OCI-LY3 (cell line): ENCODE measurements around the gene ARRDC1.

Experiments used
- H2AFZ ChIP-seq: fragments of 200-600, 300-600 bp; shearing (Covaris generic); 2 replicates; pipeline ENCODE4 v1.6.0; 2014; ENCODE audit warnings: antibody characterized with exemption, low read depth, low read length
- H3K27ac ChIP-seq: fragments of 200-600, 300-600 bp; sonication (generic); 2 replicates; pipeline ENCODE4 v1.5.1; 2014; ENCODE audit warnings: mild to moderate bottlenecking, low read length, moderate library complexity, mixed read lengths
- H3K27me3 ChIP-seq: fragments of 200-600, 300-600 bp; sonication (generic); 2 replicates; pipeline ENCODE4 v1.6.1; 2014; ENCODE audit warnings: low read depth, low read length, mixed read lengths
- H3K36me3 ChIP-seq: fragments of 200-600, 300-600 bp; sonication (generic); replicated peaks from 2 replicates; pipeline ENCODE3; 2014; ENCODE audit warnings: low read depth, low read length, mixed read lengths
- H3K4me1 ChIP-seq: fragments of 300-600, 200-600 bp; sonication (generic); 2 replicates; pipeline ENCODE4 v1.6.1; 2014; ENCODE audit warnings: low read length, mixed read lengths
- H3K4me2 ChIP-seq: fragments of 200-600, 300-600 bp; sonication (generic); 2 replicates; pipeline ENCODE4 v1.6.1; 2014; ENCODE audit warnings: low read length, mixed read lengths
- H3K4me3 ChIP-seq: fragments of 300-600, 200-600 bp; sonication (generic); 2 replicates; pipeline ENCODE4 v1.5.1; 2014; ENCODE audit warnings: antibody characterized with exemption, mild to moderate bottlenecking, low read length, moderate library complexity
- H3K79me2 ChIP-seq: fragments of 300-600, 200-600 bp; shearing (Covaris generic); 2 replicates; pipeline ENCODE4 v1.6.1; 2014; ENCODE audit warnings: mild to moderate bottlenecking, low read length, mixed read lengths
- H3K9ac ChIP-seq: fragments of 300-600, 200-600 bp; shearing (Covaris generic); 2 replicates; pipeline ENCODE4 v1.6.0; 2014; ENCODE audit warnings: mild to moderate bottlenecking, low read length, moderate library complexity
- H3K9me3 ChIP-seq: fragments of 200-600, 300-600 bp; shearing (Covaris generic); 2 replicates; pipeline ENCODE4 v1.6.1; 2014; ENCODE audit warnings: low read length, mixed read lengths; ENCODE audit not compliant: insufficient read depth
- H4K20me1 ChIP-seq: fragments of 200-600, 300-600 bp; sonication (generic); 2 replicates; pipeline ENCODE4 v1.6.1; 2016; ENCODE audit warnings: low read length, mixed read lengths; ENCODE audit not compliant: insufficient read depth
- EZH2phosphoT487 ChIP-seq: fragments of 200-600 bp; shearing (Covaris generic); IDR thresholded peaks from 2 replicates; pipeline ENCODE4 v1.6.1; 2018; ENCODE audit warnings: antibody characterized with exemption, mixed run types, low read depth
- TF ChIP-seq, protein P1 (sequence below): fragments of 200-600, 300-600 bp; sonication (generic); IDR thresholded peaks from 2 replicates; pipeline ENCODE4 v1.5.1; 2014; ENCODE audit warnings: antibody characterized with exemption, low read length, low read depth

The ARRDC1 gene

DNA sequence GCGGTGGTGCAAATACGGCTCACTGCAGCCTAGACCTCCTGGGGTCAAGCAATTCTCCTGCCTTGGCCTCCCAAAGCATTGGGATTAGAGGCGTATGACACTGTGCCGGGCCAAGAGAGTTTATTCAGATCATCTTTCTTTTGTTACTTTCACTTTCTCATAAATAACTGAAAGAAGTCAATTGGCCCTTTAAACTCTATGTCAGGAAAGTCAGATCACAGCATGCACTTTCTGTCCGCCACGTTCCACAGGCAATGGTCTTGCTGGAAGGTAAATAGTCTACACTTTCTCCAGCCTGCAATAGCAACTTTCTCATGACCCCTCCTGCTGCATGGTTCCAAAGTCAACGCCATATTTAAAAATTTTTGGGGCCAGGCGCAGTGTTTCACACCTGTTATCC lies 6.5 kb upstream of the ARRDC1 start:
- H3K27ac ChIP-seq, result no peak overlapping the region
- H3K4me3 ChIP-seq, result no peak overlapping the region
- H3K27me3 ChIP-seq, result no peaks in the 10 kb centered on the region
- no peaks in the 10 kb centered on the region for H3K36me3 ChIP-seq
- H2AFZ ChIP-seq, result no peak overlapping the region
- no peaks in the 10 kb centered on the region for H3K9me3 ChIP-seq
- H4K20me1 ChIP-seq, result no peaks in the 10 kb centered on the region
- no peaks in the 10 kb centered on the region for H3K79me2 ChIP-seq
- H3K4me1 ChIP-seq, result peaks cover 7% of the 10 kb centered on the region
- H3K4me2 ChIP-seq, result no peak overlapping the region
- no peak overlapping the region for H3K9ac ChIP-seq
- TF ChIP-seq EZH2phosphoT487, result no peak
- TF ChIP-seq, protein P1, sequence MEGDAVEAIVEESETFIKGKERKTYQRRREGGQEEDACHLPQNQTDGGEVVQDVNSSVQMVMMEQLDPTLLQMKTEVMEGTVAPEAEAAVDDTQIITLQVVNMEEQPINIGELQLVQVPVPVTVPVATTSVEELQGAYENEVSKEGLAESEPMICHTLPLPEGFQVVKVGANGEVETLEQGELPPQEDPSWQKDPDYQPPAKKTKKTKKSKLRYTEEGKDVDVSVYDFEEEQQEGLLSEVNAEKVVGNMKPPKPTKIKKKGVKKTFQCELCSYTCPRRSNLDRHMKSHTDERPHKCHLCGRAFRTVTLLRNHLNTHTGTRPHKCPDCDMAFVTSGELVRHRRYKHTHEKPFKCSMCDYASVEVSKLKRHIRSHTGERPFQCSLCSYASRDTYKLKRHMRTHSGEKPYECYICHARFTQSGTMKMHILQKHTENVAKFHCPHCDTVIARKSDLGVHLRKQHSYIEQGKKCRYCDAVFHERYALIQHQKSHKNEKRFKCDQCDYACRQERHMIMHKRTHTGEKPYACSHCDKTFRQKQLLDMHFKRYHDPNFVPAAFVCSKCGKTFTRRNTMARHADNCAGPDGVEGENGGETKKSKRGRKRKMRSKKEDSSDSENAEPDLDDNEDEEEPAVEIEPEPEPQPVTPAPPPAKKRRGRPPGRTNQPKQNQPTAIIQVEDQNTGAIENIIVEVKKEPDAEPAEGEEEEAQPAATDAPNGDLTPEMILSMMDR, result no peak

DNA sequence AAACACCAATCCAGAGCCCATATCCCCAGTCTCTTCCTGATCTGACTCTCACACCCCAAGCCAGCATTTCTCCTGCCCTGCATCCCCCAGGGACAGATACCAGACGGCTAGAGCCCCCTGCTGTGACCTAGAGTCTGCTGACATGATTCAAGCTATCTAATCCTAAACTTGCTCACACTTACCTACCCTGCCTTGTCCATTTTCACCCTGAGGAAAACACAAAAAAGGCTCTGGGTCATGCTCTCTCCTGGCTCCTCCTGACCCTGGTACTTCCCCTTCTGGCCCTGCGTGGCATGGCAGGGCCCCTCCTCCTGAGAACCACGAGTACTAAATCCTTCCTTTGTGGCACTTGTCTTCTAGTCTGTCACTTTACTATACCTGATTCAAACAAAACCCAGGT lies 2.8 kb upstream of the ARRDC1 start:
- peaks cover 4% of the 10 kb centered on the region; the same call in 1 of the 2 replicates for H3K79me2 ChIP-seq
- peak overlapping the region; percentile 8; the same call in 1 of the 2 replicates for H3K4me2 ChIP-seq
- H4K20me1 ChIP-seq, result no peaks in the 10 kb centered on the region; the same call in 1 of the 2 replicates
- H3K9ac ChIP-seq, result no peak overlapping the region
- no peak overlapping the region for H3K4me3 ChIP-seq
- peak overlapping the region; percentile 58; the same call in 1 of the 2 replicates for H2AFZ ChIP-seq
- no peak overlapping the region for H3K27ac ChIP-seq
- peaks cover 22% of the 10 kb centered on the region for H3K4me1 ChIP-seq
- no peaks in the 10 kb centered on the region for H3K9me3 ChIP-seq
- TF ChIP-seq, protein P1, result no peak
- no peak for TF ChIP-seq EZH2phosphoT487
- no peaks in the 10 kb centered on the region; the same call in 1 of the 2 replicates for H3K27me3 ChIP-seq
- H3K36me3 ChIP-seq, result no peaks in the 10 kb centered on the region

DNA sequence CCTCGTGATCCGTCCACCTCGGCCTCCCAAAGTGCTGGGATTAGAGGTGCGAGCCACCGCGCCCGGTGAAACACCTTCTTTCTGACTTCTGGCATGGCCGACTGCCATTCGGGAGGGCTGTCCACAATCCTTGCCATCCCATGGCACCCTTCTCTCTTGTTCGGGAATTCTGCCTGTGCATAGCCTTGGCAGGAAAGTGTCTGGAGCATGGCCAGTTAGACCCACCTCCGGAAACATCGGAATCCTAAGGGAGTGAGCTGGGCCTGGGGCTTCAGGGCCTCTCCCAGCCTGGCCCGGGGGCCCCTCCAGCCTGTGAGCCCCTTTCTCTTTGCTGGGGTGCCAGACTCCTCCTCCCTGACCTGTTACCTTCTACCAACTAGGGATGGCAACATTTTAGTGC lies 1.6 kb upstream of the ARRDC1 start:
- Histone ChIP-seq H4K20me1 (no peaks in the 10 kb centered on the region; the same call in 1 of the 2 replicates), H3K27ac (no peak overlapping the region), H3K36me3 (no peaks in the 10 kb centered on the region), H3K4me3 (0 out of 2 replicates have a peak overlapping the region, but pooled peaks have one; percentile 75), H3K79me2 (peaks cover 4% of the 10 kb centered on the region; the same call in 1 of the 2 replicates), H3K9me3 (no peaks in the 10 kb centered on the region), H3K4me1 (peaks cover 22% of the 10 kb centered on the region), H2AFZ (no peak overlapping the region), H3K9ac (no peak overlapping the region), H3K4me2 (peak overlapping the region; percentile 88), H3K27me3 (no peaks in the 10 kb centered on the region; the same call in 1 of the 2 replicates)
- TF ChIP-seq, protein P1, result no peak
- TF ChIP-seq EZH2phosphoT487, result no peak

DNA sequence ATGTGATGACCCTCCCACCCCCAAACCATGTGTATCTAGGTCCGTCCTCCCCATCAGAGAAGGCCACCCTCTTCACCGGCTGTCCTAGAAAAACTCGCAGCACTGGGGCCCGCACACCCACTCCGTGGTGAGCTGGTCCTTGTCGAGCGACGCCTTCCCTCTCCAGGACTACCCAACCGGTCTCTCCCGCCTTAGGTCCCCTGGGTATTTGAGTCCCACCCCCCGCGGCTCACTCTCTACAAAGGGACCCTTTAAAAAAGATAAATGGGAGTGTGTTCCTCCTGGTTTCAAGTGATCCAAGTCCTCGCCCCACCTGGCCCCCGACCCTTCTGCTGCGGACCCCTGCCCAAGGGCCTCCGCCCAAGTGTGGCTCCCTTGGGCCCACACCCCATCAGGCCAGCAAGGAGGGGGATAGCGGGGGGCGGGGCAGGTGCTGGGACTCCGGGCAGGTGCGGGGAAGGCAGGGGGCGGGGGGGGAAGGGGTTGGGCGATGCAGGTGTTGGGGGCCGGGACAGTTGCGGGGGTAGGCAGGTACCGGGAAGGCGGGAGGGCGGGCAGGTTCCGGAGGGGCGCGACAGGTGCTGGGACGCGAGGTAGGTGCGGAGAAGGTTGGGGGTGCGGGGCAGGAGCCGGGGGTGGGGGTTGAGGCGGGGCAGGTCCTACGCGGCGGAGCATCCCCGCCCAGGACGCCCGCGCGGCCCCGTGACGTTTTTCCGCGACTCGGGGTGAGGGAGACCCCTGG lies 970 bp upstream of the ARRDC1 start:
- Histone ChIP-seq H2AFZ (no peak overlapping the region), H3K36me3 (no peaks in the 10 kb centered on the region), H3K9me3 (no peaks in the 10 kb centered on the region), H3K9ac (peak overlapping the region; percentile 37; the same call in 1 of the 2 replicates), H3K27ac (no peak overlapping the region), H3K4me3 (peak overlapping the region; percentile 75), H3K4me2 (peak overlapping the region; percentile 88), H3K4me1 (peaks cover 22% of the 10 kb centered on the region), H3K79me2 (peaks cover 4% of the 10 kb centered on the region; the same call in 1 of the 2 replicates), H3K27me3 (no peaks in the 10 kb centered on the region; the same call in 1 of the 2 replicates), H4K20me1 (no peaks in the 10 kb centered on the region; the same call in 1 of the 2 replicates)
- TF ChIP-seq, protein P1, result no peak
- TF ChIP-seq EZH2phosphoT487, result no peak
